GM21786 (cell line): ENCODE data around the gene ANXA11.
A peak's percentile ranks its signal among the peaks of the same experiment; 100 is the strongest.
"Not testable (repeated sequence)": the region's sequence is repeated elsewhere in the genome, so short reads cannot be mapped to it uniquely, and the experiment has no call there.

Experiments
- ATAC-seq: cut with Tn5 transposase; IDR thresholded peaks from one replicate; pipeline ENCODE4 v1.9.1; 2021; ENCODE audit not compliant: unreplicated experiment

Gene ANXA11

DNA sequence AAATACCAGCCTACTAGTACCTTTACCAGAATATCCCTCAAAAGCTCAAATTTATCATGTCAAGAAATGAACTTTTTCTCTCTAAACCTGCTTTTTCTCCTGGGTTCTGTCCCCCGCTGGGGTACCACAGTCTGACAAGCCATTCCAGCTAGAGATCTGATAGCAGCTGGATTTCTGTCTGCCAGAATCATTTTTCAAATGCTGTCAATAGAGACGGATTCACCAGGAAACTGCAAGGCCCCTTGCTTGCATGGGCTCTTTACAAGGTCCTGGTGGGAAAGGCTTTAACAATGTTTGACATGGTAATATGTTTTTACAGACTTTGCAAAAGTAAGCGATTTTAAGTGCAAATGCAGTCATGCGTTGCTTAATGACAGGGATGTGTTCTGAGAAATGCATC lies 4.9 kb upstream of the ANXA11 start:
- no peak for ATAC-seq

DNA sequence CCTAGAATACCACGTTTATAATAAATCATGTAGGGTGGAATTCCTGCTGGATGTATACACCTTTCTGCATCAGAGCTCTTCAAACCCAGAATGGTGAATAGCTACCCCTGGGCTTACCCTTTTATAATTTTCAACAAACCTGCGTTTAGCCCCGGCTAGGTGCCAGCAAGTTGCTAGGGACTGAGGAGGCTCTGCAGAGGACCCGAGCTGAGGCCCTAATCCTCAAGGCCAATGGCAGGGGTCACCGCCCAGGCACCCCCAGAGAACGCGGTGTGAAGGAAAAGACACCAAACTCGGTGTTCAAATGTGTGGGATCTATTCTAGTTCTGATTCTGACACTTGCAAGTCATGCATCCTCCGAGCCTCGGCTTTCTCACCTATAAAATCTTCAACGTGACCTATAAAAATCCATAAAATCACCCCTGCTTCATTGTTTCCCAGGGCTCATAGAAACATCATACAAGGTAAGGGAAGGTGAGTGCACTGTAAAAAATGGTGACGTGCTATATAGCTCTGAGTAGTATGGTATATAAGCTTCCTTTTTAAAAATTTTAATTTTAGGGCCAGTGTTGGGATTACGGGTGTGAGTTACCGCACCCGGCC lies 2.5 kb upstream of the ANXA11 start:
- ATAC-seq, result no peak

DNA sequence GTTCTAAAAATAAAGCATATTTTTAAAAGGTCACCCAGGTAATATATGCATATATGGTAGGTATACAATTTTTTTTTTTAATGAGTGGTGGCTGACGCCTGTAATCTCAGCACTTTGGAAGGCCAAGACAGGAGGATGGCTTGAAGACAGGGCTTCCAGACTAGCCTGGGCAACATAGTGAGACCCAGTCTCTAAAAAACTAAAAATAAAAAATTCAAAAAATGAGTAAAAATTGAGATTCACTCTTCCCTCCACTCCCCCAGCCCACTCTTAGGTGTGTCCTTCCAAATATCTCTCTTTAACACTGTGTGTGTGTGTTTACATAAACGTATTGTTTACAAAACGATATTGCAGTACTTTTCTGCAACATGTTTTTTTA lies 929 bp upstream of the ANXA11 start:
- no peak for ATAC-seq

DNA sequence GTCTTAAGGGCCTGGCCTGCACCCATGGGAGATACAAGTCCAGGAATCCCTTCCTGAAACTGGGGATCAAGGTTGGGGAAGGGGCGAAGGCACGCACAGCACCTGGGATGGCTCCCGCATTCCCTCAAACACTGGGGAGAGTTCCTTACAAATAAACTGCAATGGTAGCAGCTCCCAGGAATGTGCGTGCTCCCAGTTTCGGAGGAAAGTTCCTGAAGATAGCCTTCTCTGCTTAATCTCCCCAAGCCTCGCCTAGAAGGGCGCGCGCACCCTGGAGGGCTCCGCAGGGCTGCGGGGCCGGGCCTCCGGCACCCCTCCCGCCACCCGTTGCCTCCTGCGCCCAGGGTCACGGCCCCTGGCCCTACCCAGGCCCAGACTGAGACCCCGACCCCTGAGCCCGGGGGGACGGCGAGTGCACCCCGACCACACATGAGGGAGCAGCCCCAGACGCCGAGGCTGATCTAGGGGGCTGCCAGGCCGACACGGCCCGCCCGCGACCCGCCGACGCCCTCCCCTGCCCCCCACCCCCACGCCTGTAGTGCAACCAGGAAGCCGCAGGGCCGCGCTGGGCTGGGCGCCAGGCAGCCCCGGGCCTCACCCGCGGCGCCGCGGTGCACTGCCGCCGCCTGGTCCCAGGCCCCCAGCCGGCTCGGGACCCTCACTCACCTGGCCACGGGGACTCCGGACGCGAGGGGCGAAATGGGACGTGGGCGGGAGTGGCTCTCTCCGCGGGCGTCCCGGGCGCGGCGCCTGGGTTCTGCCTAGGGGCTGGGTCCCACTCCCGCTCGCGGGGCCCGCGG lies 460 bp downstream of the ANXA11 start:
- ATAC-seq, result peak; percentile 27

DNA sequence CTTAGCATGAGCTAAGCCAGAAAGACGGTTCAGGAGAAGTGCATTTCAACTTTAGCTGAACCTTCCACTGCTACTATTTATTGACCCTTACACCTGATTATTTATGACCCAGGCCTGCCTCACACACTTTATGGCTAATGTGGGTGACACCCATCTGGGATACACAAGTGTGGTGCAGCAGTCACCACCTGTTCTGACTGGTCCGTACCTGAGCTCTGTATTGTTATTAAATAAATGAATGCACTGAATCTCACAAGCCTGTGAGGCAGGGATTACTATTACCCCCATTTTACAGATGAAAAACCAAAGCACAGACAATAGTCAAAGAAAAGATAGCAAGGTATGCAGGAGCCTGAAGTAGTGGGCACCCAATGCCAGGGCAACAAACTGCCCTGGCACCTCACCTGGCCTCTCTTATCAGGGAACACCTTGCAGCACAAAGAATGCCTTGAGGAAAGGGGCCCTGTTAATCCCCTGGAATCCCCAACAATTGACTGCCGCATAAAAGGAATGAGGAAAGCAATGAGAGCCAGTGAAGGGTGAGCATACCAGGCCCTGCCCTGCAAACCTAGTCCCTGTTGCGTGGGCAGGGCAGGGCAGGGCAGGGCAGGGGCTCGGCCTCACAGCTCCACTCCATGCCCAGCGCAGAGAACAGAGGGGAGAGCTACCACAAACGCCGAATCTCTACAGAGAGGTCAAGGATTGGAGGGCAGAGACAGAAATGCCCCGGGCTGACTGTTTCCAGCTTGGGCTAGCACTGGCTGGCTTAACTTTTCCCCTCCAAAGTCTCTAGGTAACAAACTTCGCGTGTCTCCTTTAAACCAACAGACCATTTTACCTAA lies 1.3 kb downstream of the ANXA11 start:
- no peak for ATAC-seq

DNA sequence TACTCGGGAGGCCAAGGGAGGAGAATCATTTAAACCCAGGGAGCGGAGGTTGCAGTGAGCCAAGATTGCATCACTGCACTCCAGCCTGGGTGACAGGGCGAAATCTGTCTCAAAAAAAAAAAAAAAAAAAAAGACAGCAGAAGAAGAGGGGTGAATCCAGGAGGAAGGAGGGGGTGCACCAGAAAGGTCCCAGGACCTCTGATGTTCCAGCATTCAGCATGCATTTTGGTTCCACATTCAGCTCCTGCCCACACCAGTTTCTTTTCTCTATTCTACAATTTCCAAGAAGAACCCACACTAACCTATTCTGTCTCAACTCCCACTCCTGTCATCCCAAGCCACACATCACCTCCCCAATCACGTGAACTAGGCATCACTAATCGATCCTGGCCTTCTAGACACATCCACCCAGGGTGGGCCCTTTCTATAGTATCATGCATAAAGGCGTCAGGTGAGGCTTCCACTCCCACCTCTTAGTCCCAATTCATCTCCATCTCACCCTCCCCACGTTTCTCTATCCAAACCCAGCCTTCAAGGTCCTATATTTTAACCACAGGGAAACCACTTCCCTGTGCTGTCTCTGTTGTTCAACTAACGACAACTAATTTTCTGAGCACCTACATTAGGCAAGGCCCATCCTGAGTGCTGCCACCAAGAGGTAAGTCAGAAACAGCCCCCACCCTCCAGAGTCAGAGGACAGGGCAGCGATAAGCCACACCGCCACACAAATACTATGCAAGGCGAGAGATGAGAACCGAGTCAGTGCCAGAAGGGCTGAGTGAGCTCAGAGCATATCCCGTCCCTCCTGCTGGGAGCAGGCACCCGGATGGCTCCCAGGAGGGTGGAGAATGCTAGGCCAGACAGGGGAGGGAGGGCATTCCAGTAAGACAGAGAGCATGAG lies 2.2 kb downstream of the ANXA11 start:
- peak; percentile 65 for ATAC-seq

DNA sequence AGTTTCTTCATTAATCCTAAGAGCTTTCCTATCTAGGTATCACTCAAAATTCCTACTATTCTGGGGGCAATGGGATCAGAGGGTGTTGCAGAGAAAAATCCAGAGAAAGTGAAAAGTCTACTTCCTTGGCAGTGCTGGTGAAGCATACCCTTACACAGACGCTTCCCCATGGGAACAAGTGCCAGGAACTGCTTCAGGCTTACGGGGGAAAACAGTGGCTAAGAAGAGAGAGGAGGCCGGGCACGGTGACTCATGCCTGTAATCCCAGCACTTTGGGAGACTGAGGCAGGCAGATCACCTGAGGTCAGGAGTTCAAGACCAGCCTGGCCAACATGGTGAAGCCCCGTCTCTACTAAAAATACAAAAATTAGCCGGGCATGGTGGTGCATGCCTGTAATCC lies 2.8 kb downstream of the ANXA11 start:
- ATAC-seq, result not testable (repeated sequence)

DNA sequence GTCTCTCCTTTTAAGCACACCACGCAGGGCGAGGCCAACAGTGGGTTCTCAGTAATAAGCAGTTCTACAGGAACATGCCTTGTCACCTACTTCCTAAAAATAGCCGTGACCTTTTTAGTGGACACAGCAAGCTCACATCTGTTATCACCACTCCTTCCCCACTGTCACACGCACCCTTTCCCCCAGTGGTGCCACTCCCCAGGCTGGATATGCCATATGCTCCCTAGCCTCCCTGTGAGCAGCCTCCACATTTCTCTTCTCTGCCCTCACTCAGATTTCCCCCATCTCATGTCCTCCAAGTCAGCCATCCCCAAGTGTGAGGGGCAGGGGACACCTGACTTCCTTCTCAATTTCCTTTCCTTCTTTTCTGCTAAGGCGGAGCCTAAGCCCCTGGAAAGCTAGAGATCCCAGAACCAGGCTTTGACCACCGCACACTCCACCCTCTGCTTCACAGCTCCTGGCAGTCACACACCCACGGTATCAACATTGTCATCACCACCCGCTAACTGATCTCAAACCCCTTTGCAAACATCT lies 3.7 kb downstream of the ANXA11 start:
- ATAC-seq, result no peak

DNA sequence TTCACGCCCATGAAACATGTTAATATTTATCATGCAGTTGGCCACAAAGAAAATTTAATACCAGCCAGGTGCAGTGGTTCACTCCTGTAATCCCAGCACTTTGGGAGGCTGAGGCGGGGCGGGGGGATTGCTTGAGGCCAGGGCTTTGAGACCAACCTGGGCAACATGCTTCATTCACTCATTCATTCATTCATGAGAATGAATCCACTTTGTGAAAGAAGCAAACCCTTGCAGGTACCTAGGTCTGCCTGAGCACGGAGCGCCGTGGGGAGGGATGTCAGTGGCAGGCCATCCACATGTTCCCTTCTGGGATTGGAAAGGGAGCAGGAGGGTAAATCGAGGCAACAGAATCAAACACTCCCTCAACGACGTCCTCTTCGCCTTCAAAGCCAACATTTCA lies 4.7 kb downstream of the ANXA11 start:
- no peak for ATAC-seq

DNA sequence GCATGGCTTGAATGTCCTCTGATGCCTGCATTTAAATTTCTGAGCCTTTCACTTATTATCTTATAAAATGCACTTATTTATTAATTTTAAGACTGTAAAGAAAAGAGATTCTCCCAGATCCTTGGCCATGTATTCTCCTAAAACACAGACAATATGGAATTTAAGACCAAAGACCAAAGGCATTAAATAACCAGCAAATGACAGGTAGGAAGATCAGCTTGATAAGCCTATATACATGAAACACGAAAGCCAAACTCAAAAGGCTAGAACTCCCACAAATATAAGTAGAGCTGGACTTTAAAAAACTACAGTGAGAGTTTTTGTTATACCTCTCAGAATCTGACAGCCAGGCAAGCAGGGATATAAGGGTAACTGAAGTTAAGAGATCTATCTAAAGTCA lies 5.1 kb downstream of the ANXA11 start:
- ATAC-seq, result no peak

DNA sequence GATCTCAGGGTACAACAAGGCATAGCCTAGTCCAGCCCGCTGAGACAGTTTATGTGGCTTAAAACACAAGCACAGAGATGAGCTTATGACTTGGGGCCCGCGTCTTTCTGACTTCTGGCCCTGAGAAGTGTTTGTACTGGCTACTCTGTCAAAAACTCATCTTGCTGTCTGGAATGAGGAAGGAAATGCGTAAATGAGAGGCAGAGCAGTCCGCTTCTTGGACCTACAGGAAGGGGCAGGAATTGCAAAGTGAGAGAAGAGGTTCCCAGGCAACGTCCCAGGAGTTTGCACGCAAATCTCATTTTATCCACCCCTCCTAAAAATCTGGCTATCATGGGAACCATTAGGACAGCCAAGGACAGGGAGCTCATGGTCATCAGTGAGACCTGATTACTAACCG lies 5.5 kb downstream of the ANXA11 start:
- no peak for ATAC-seq

DNA sequence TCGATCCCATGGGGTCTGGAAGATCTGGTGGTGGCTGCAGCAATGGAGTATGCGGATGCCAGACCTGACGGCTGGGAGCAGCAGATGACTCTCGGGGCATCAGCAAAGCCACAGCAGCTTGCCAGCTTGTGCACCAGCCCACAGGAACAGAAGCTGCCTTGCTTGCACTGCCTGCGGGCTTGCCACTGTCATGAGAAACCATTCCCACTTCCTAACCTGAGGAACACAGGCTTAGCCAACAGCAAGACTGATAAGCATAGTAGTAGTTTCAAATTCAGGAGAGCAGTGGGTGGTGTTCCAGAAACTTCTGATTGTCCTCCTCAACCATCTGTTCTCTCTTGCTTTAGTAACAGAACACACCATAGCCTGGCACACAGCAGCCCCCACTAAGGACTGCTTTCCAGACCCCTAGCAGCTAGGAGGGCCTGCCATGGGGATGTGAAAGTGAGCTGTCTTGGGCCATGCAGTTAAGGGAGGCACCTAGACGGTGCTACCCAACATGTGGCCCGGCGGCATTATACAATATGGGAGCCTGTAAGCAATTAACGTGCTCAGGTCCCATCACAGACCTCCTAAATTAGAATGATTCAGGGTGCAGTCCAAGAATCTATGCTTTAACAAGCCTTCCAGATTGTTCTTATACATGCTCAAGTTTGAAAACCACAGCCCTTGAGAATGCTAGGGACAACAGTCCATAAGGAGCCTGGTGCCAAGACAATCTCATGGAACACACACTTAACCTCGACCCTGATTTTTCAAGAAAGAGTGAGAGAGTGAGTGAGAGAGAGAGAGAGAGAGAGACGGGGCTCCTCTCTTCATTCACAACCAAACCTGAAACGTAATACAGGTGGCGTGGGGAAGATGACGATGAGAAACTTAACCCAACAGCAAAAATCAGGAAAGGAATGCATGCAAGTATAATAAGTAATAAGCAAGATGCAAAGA lies 7.1 kb downstream of the ANXA11 start:
- no peak for ATAC-seq

DNA sequence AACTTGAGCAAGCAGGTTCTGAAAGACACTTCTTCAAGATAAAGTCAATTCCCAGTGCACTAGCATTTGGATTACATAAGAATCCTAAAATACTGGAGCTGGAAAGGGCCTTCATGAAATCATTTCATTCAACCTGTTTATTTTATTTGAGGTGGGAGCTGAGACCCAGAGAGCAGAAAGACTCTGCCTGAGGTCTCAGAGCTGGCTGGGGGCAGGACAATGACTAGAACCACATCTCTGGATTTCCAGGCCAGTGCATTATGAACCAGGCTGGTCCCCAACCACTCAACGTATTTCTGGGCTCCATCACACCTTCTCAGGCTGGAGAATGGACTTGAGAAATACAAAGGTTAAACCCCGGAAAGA lies 8.4 kb downstream of the ANXA11 start:
- ATAC-seq, result peak; percentile 5

DNA sequence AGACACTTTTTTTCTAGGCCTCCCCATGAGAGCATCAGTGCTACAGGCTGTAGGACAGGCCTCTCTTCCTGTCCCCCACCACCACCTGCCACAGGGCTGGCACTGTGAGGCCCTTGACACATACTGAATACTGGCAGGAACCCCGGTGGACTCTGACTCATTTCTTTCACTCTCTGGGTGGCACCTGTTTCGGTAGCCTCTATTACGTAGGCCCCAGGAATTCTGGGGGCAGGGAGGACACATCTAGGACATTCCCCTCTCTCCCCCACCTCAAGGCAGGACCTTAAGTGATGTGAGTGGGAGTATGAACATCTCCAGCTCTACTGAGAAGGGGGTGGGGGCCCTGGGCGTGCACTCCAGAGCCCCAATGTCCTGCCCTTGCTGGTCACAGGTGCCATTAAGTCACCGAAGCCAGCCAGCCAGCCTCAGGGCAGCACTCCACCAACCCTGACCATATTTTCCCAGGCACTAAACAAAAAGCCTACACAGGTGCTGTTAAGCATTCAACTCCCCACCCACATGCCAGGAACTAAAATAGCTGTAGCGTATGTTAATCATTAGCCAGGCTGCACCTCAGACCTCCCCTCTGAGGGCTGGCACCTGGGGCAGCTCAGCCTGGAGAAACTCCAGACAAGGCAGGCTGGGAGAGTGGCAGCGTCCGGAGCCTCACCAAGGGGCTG lies 8.9 kb downstream of the ANXA11 start:
- peak; percentile 90 for ATAC-seq

DNA sequence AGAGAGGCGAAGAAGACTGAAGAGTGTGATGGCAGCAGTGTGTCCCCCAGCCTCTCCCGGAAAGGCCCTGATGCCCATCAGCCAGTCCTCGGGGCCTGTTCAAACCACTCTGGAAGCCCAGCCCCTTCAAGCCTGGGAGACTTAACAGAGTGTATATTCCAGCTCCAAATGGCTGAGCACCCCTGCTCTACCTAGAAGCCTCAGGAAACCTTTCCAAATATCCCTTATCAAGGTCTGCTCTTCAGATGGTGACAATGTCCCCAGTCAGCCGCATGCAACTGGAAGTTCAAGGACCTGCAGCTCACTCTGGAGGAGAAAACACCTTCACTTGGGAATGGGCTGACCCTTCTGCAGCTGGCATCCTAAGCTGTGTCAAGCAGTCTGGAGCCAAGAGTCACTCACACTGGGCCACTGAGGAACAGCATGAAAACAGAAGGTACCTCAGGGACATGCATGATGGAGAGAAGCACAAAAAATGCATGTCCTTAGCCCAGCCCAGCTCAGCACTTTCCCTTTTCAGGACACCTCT lies 10.2 kb downstream of the ANXA11 start:
- ATAC-seq, result no peak

DNA sequence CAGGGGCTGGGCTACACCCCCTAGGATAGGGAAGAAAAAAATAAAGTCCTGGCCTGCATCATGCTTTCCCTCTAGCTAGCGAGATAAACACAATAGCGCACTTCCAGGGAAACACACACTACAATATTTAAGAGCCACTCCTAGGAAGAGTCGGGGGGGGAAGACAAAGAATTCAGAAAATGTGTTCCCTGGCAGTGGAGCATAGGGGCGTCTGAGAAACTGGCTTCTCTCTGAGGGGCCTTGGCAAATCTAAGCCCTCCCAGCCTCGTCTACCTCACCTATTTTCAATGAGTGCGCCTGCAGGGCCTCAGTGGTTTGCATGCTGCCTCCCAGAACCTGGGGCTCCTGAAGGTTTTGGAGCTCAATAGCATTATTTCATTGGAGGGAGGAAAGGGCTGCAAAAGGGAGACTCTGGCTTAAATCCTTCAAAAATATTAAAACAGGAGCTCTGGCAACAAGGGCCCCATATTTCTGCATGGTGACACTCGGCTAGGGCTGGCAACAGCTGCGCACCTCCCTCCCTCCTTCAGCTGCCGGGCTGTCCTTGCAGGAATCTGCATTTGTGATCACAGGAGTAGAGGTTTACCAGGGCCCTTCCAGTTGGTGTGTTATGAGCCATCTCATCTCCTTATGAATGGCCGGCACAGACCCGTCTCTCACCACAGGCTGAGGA lies 10.8 kb downstream of the ANXA11 start:
- no peak for ATAC-seq

DNA sequence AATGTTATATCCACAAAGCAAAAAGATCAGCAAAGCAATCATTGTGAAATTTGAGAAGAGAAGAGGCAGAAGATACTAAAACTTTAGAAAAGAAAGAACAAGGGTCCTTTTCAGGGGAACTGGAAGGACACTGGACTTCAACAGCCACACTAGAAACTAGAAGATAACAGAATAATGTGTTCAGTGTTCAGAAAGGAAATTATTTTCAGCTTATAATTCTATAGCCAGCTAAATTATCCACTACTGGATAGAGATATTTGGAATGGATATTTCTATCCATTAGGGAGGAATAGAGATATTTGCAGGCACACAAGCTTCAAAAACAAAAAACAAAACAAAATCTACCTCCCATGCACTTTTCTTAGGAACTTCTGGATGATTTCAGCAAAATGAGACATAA lies 12.8 kb downstream of the ANXA11 start:
- ATAC-seq, result no peak

DNA sequence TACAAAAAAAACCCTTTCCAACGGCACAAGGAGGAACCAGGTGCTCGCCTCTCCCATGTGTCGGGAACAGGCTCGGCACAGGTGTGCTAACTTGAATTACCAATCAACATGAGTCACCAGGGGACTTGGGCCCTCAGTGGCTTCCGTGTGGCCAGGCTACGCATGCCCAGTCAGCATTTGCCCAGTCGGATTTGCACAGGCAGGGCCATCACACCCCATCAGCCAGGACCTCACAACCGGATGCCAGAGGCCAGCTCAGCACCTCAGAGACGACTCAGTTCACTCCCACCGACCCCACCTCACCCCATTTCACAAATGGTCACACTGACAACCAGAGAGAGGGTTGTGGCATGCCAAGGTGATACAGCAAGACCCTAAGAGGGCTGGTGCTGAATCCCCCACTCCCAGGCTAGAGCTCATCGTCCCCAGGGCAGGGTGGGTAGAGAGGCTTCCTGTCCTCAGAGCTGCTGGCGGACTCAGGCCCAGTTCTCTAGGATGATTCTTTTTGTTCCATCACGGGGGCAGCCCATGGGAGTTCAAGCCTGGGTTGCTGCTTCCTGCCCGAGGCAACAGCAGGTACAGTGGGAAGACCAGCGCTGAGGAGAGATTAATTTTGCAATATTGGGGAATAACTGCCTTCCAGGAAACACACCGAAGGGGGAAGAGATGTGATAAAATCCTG lies 13.6 kb downstream of the ANXA11 start:
- ATAC-seq, result no peak
